Measurements from ENCODE around the gene ALG9.

Gene ALG9

DNA sequence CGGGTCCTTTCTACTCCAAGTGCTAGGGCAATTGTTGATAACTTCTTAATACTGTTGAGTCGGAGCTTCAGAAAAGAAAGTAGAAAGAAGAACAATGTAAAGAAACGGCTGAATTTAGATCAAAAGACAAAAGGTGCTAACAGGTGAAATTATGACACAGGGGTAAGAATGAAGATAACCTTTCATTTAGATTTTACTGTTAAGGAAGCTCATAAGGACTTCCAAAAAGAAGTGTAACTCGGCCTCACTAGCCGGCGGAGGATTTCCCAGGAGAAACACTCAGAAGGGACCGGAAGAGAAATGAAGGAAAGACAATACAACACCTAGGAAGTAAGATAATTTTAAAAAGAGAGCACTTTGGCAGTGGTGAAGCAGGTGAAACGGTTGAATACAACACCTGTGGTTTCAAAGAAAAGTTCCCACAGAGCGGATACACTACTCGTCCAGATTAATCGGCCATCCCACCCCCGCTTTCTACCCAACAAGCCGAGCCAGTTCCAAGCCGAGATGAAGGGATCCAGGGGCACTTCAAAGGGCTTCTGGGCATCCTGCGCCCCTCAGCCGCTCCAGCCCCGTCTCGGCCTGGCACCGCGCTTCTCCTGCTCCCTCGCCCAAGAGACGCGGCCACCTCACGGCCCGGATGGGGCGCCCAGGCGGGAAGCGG is 105.9 kb downstream of the ALG9 start:
- DNase-seq (ENCODE audit: low read depth in 3 of 3), result no peak

DNA sequence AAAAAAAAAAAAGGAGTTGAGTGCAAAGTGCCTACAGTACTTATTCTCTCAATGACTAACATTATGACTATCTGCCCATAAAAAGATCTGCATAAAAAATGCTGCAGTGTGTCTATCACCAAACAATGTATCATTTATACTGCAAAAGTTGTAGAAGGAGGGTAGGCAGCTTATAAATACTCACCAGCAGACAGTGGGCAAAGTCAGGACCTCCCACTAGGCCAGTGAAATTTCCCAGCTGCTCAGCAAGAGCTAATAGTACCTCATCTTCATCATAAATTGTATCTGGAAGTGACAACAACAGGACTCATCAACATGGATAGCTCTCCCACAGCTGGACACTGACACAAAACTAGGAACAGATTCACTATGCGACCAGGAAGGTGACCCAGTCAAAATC is 106.8 kb downstream of the ALG9 start:
- DNase-seq (ENCODE audit: low read depth in 3 of 3), result no peak

DNA sequence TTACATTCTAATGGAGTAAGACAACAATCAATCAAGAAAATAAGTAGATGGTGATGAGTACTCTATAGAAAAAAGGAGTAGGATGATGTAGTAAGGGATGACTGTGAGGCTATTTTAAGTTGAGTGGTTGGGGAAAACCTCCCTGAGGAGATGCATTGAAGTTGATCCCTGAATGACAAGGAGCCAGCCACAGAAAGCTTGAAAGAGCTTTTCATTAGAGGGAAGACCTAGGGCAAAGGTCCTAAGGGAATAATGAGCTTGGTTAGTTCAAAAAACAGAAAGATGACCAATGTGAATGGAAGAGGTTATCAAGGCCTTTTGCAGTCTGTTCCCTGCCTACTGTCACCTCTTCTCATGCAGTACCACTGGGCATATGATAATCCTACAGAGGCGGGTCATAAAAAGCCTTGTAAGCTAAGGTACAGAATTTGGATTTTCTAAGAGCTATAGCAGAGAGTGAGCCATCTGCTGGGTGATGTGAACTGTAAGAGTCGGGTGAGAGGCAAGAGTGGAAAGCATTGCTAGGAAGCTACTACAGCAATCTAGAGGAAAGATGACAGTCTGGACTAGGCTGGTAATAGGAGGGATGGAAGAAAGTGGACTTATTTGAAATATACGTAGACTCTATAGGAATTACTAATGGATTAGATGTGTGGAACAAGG is 108.3 kb downstream of the ALG9 start:
- DNase-seq (ENCODE audit: low read depth in 3 of 3), result no peak

DNA sequence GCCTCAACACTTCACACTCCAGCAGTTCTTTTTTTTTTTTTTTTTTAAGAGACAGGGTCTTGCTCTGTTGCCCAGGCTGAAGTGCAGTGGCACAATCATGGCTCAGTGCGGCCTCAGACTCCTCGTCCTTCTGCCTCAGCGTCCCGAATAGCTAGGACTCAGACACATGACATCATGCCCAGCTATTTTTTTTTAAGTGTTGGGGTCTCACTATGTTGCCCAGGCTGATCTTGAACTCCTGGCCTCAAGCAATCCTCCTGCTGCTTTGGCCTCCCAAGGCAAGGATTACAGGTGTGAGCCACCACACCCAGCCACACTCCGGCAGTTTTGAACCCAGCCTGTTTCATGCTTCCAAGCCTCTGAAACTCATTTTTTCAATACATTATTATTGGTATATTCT is 108.9 kb downstream of the ALG9 start:
- no peak for DNase-seq (ENCODE audit: low read depth in 3 of 3)

DNA sequence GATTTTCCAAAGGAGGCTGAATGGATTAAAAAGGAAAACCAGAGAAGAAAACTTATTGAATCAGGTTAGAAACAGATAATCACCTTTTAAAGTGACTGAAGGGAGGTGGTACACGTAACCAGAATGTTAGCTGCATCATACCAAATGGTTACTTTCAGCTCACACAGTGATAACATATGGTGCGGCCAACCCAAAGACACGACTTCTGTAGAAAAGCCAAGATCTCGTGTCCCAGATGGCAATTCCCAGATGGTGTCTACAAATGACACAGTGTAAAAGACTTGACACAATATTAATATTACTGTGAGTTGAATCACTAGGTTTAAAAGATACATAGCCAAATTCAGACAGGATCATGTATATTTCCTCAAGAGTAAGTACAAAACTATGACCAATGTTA is 110.3 kb downstream of the ALG9 start:
- DNase-seq (ENCODE audit: low read depth in 3 of 3), result no peak

DNA sequence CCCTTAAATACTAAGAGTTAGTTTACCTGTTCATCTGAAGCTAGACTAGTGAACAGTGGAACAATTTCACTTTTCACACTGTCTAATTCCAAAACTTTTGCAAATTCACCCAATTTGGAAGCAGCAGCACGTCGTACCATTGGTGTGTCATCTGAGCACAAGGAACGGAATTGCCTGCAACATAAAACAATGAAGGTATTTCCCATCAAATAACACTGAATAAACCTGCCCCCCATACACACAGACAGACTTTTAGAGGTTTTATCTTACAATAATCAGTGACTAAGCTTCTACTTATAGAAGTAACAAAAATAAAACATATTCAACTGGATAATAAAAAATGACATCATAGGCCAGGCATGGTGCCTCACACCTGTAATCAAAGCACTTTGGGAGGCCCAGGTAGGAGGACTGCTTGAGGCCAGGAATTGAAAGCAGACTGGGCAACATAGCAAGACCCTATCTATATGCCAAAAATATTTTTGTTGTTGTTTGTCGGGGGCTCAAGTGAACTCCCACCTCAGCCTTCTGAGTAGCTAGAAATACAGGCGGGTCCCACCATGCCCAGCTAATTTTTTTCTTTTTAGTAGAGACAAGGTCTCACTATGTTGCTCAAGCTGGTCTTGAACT is 111.5 kb downstream of the ALG9 start:
- DNase-seq (ENCODE audit: low read depth in 3 of 3), result no peak

DNA sequence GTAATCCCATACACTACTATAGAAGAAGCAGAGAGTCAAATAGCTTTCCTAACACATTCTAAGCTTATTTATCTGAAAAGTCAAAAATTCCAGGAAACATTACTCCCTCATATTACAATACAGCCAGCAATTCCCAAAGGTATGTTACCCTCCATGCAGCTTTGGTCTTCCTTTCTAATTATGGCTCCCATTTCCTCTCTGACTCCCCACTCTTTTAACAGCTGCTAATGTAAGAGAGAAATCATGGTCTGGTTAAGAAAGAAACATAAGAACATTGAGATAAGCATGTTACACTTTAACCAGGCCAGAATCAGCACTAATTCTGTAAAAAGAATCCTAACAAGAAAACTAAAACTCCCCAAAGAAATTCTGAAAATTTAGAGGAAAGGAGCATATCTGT is 112.0 kb downstream of the ALG9 start:
- no peak for DNase-seq (ENCODE audit: low read depth in 3 of 3)

DNA sequence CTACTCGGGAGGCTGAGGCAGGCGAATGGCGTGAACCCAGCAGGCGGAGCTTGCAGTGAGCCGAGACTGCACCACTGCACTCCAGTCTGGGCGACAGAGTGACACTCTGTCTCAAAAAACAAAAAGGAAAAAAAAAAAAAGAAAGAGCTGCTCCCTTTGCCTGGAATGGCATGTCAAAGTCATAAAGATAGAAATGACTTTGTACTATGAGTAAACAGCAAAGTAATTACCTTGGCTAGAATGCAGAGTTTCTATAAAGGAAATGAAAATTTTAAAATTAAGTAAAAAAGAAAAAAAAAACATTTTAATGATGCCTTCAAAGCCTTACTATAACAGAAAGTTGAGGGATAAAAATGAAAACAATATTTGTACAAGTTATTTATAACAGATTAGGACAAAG is 115.3 kb downstream of the ALG9 start:
- no peak for DNase-seq (ENCODE audit: low read depth in 3 of 3)

DNA sequence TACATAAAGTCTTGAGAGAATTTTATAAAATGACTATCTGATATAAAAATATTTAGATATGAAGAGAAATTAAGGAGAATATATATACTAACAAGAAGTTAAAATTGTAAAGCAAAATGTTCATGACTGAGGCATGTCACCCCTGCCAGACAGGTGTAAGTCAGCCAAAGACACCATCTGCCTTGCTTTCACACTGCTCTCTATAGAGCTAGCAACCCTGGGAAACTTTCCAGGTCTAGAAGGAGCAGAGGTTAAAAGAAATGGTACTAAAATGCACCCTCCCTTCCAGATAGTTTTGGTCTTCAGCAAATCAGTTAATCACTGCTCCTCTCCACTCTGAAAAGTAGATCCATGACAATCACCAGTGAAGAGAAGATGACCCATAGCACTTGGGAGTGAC is 121.7 kb downstream of the ALG9 start:
- no peak for DNase-seq (ENCODE audit: low read depth in 3 of 3)

DNA sequence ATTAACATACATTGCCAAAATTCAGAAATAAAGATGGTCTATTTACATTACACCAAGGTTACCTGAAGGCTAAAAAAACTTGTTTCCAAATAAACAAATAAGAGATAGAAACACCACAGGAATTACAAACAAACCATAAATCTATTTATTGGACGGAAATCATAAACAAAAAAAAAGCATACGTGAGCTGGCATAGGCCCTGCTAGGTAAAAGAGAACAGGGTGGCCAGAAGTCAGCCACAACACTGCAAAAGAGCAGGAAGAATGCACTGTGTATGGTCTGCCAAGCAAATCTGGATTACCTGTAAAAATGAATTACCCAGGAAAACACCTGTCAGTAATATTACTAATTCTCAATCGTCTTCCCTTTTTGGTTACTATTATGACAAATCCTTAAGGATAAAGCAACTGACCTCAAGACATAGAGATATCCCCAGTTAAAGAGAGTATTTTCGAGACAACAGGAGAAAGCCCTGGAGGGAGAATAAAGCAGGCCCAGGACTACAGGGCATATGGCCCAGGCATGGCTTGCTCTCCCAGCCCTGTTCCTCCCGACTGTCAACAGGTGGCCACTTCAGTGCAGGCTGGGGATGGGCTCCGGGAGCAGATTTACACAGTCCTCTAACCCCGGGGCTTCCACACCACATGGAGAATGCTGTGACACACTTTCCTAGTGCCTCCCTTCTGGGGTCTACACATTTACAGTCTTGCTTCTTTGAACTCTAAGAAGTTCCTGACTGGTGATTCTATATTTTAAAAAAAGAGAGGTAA is 123.2 kb downstream of the ALG9 start:
- no peak for DNase-seq (ENCODE audit: low read depth in 3 of 3)

DNA sequence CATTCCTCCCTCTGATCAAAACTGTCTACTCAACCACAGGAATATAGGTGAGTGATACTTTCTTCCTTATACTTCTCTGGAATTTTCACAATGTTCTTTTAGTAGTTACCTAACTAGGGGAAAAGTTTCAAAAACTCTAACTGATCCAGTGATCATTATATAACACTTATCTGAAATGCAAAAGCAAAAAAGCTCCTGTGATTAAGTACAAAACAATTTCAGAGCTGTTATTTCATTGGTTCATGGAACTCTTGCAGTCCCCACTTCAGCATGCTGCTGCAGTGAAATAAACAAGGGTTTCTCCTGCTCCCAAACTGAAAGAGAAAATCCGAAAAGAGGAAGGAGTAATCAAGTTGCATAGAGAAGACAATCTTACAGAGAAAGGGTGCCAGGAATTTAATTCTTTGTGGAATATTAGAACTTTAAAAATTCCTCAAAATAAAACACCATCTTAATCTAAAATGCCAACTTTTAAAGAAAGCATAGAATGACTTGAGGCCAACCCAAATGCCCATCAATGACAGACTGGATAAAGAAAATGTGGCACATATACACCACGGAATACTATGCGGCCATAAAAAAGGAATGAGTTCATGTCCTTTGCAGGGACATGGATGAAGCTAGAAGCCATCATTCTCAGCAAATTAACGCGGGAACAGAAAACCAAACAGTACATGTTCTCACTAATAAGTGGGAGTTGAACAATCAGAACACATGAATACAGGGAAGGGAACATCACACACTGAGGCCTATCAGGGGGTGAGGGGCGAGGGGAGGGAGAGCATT is 125.5 kb downstream of the ALG9 start:
- no peak for DNase-seq (ENCODE audit: low read depth in 3 of 3)

DNA sequence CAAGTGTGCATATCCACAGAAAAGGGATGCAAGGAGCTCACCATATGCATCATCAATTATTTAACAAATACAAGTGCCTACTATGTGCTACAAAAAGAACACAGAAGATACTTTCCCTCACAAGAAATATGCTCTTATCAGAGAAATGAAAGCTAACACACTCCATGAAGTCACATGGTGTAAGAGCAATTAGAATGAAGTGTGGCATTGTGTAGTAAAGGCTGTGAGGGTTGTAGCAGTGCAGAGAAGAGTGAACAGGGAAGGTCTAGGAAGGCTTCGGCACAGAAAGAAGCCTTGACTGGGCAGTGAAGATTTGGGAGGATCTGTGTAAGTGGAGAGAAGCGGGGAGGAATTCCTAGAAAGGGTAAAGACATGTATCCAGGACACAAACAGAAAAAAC is 127.7 kb downstream of the ALG9 start:
- no peak for DNase-seq (ENCODE audit: low read depth in 3 of 3)

DNA sequence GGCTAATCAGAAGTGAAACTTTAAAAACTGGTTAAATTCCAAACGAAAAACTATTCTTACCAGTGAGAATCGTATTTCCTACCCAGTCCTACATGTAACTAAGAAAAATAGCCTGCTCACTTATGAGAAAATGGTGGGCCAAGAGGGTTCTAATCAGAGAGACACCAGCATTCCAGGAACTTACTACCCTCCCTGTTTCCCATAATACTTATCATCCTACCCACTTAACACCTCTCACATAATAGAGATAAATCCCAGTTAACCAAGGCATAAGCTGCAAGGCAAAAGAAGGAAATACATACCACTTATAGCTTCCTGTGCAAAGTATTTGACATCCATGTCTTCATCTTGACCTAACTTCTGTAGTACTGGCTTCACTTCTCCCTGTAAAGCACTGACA is 129.6 kb downstream of the ALG9 start:
- no peak for DNase-seq (ENCODE audit: low read depth in 3 of 3)

DNA sequence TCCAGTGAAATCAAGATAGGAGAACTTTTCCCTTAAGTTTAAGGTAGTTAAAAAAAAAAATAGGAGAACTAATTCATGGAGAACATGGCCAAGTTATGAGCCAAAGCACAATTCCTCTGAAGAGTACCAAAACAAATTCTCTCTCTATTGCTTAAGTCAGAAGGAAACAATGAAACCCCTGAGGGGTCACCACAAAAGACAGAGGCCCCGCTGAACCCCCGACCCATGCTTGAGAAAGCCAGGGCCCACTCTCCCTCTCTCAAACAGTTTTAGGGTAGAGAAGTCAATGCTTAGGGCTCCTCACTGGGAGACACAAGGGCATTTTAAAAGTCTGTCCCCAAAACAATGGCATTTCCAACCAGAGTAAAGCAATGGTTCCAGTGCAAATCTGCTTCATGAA is 132.1 kb downstream of the ALG9 start:
- no peak for DNase-seq (ENCODE audit: low read depth in 3 of 3)

DNA sequence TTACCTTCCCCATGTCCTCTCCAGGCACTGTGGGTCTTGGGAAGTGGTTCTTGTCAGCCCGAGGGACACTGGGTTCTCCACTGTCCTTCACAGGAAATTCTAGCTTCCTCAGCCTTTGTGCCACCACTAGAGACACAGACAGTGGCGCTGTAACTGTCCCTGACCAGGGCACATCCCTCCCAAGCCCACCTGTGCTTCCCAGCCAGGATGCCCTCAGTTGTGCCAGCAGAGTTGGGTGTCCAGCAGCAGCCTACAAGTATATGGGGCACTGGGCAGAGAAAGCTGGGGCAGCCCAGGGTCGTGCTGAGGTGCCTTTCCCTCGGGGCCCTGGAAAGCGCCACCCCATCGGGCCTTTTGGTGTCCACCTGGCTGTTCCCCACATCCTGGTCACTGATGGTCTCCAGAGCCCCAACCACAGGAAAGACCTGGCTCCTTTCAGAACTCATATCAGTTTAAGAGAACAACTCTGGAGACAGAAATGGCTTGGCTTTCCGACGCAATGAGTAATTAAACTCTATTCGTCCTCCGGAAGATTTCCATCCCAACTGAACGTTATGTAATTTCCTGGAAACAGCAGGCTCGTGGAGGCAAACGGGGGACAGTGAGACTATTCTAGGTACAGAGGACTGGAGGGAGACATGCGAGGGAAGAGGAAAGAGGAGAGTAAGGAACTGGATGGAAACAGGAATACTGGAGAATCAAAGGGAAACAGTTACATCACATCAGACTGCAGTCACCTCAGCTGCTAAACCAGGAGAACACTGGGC is 133.8 kb downstream of the ALG9 start:
- no peak for DNase-seq (ENCODE audit: low read depth in 3 of 3)

DNA sequence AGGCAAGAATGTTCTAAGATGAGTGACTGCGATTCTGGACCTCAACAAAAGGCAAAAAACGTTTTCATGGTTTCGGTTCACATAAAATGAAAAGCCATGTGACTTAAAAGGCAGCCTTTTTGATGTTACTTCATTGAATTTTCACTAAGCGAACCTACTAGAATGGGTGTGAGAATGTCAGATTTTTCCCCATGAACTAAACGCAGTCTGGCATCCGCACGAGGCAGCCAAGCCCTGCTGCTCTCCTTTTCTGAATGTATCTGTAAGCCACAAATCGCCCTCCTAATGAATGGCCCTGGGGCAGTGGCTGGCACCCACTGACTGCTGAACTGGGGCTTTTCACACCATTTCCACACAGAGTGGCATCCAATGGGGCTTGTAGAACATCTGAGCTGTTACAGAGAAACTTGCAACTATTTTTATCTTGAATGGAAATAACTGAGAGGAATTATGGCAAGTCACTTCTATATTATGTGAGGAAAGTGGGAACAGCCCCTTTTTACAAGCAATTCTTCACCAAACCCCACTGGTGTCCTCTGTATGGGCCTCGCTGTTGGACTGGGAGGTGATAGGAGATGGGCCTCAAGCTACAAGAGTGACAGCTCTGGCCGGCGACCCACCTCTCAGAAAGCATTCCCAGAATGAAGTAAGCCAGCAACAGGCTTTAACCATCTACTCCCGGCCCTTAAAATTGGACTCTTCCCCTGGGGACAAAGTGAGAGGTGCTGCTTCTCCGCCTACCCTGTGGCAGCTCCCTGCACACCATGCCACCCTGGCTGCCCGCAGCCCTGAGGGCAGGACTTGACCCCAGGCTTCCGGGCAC is 134.5 kb downstream of the ALG9 start:
- no peak for DNase-seq (ENCODE audit: low read depth in 3 of 3)

Data from stimulated activated CD4-positive, alpha-beta T cell treated with anti-CD3 and anti-CD28 coated beads, TNF-alpha, amount 100 ng/mL, for 24 hours (primary cell).